Keratinocyte (primary cell): ENCODE data around the gene MSANTD1. TPM values are rescaled to one million over a fixed set of nuclear protein-coding genes. Genes with fewer than 3 reads are reported as not detected.

Source experiments
- DNase-seq: peaks from one replicate; pipeline ENCODE4 v3.0.0-alpha.2; 2011; ENCODE audit warnings: low read depth, missing footprints, low spot score
- FAIRE-seq: peaks from 2 replicates; lab custom pipeline; 2011; peaks lifted over from hg19 to GRCh38; lab: Jason Lieb, UNC
- H2AFZ ChIP-seq: 2 replicates; pipeline ENCODE4 v1.6.0; 2012; ENCODE audit warnings: low read length, control low read depth, inconsistent platforms; ENCODE audit not compliant: control insufficient read depth
- H3K27ac ChIP-seq: 2 replicates; pipeline ENCODE4 v1.5.1; 2011; ENCODE audit warnings: low read length; ENCODE audit not compliant: control insufficient read depth, insufficient read depth
- H3K27me3 ChIP-seq: 3 replicates; pipeline ENCODE4 v1.6.0; 2011; ENCODE audit warnings: low read length; ENCODE audit not compliant: control insufficient read depth, insufficient read depth; ENCODE audit errors: extremely low read depth
- H3K36me3 ChIP-seq, 2 experiments: 2 replicates in 1 of 2; 3 replicates in 1 of 2; pipeline ENCODE4 v1.5.1; 2011; ENCODE audit warnings: low read length in 2 of 2, mild to moderate bottlenecking in 1 of 2; ENCODE audit not compliant: control insufficient read depth in 2 of 2, insufficient read depth in 2 of 2; ENCODE audit errors: extremely low read depth in 1 of 2
- H3K4me1 ChIP-seq: 3 replicates; pipeline ENCODE4 v1.5.1; 2011; ENCODE audit warnings: low read length; ENCODE audit not compliant: control insufficient read depth, insufficient read depth; ENCODE audit errors: extremely low read depth
- H3K4me2 ChIP-seq: 3 replicates; pipeline ENCODE4 v1.6.0; 2011; ENCODE audit warnings: low read depth, low read length; ENCODE audit not compliant: control insufficient read depth, insufficient read depth; ENCODE audit errors: extremely low read depth
- H3K4me3 ChIP-seq, 3 experiments: fragments of 200-600 bp in 1 of 3; sonication (generic) in 1 of 3; 2 replicates in 2 of 3; 3 replicates in 1 of 3; pipeline ENCODE4 v1.5.1; 2011 to 2016; ENCODE audit warnings: low read length in 3 of 3, mild to moderate bottlenecking in 3 of 3, control low read depth in 2 of 3, inconsistent platforms in 1 of 3, low read depth in 1 of 3, mixed read lengths in 1 of 3, mixed run types in 1 of 3, moderate library complexity in 1 of 3; ENCODE audit not compliant: control insufficient read depth in 2 of 3, insufficient read depth in 2 of 3; ENCODE audit errors: extremely low read depth in 1 of 3
- H3K79me2 ChIP-seq: 2 replicates; pipeline ENCODE4 v1.6.0; 2012; ENCODE audit warnings: low read length; ENCODE audit not compliant: control insufficient read depth, insufficient read depth
- H3K9ac ChIP-seq: 3 replicates; pipeline ENCODE4 v1.6.0; 2011; ENCODE audit warnings: low read length; ENCODE audit not compliant: control insufficient read depth, insufficient read depth; ENCODE audit errors: extremely low read depth
- H3K9me1 ChIP-seq: 3 replicates; pipeline ENCODE4 v1.6.0; 2011; ENCODE audit warnings: low read length; ENCODE audit not compliant: control insufficient read depth, insufficient read depth; ENCODE audit errors: extremely low read depth
- H3K9me3 ChIP-seq: 2 replicates; pipeline ENCODE4 v1.5.1; 2012; ENCODE audit warnings: low read depth, low read length; ENCODE audit not compliant: control insufficient read depth
- H4K20me1 ChIP-seq: 3 replicates; pipeline ENCODE4 v1.6.0; 2011; ENCODE audit warnings: low read length; ENCODE audit not compliant: control insufficient read depth, insufficient read depth; ENCODE audit errors: extremely low read depth
- EZH2 ChIP-seq: IDR thresholded peaks from one replicate; pipeline ENCODE4 v1.6.1; 2012; ENCODE audit warnings: inconsistent platforms, mild to moderate bottlenecking, low read length, moderate library complexity
- dilution Hi-C: fragments of 300-500 bp; cut with MboI; formaldehyde crosslinking; loops from one replicate; pipeline ENCODE4 v1.7.0; 2020; ENCODE audit warnings: low sequenced_read_pairs; ENCODE audit not compliant: extremely low pct_ligation_motif_present
- polyA plus RNA-seq, 5 experiments: library from polyadenylated mRNA; depleted of rRNA in 3 of 5; stranded (reverse) in 3 of 5; stranded (forward) in 1 of 5; unstranded in 1 of 5; fragments of >200 nt; gene quantifications; 1 replicate in 1 of 5; 2 replicates in 3 of 5; 3 replicates in 1 of 5; pipeline versions ENCODE4 v1.2.1 to v1.2.3, GENCODE V29; 2011 to 2012; ENCODE audit warnings: missing spikeins in 2 of 5, low read depth in 1 of 5, low replicate concordance in 1 of 5
- TF ChIP-seq, protein P1 (sequence below), 3 experiments: IDR thresholded peaks in 1 of 3; conservative IDR thresholded peaks in 1 of 3; optimal IDR thresholded peaks in 1 of 3; 2 replicates in 2 of 3; 3 replicates in 1 of 3; pipeline versions ENCODE3 to v1.5.1; 2011; ENCODE audit warnings: low read length in 3 of 3, mild to moderate bottlenecking in 3 of 3, moderate library complexity in 2 of 3, control low read depth in 1 of 3, inconsistent platforms in 1 of 3; ENCODE audit not compliant: insufficient read depth in 2 of 3; ENCODE audit errors: extremely low read depth in 1 of 3

MSANTD1 gene
- polyA plus RNA-seq, 1 donor (not counting 4 experiments of a cell fraction or from before 2014, with no cell fraction given), result not detected

DNA sequence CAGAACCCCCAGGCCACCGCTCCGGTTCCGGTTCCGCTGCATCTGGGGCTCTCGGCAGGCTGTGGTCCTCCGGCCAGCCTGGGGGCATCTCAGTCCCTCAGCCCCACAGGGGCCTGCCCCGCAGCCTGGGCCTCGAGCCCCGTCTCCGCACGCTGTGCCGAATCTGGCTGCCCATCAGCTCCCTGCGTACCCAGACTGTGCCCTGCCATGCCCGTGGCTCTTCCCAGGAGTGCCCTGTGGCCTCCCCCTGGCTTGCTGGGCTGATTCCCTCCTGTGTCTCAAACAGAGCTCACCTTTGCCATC lies 830 bp upstream of the MSANTD1 start:
- FAIRE-seq (no peak), DNase-seq (no peak)
- TF ChIP-seq, protein P1, sequence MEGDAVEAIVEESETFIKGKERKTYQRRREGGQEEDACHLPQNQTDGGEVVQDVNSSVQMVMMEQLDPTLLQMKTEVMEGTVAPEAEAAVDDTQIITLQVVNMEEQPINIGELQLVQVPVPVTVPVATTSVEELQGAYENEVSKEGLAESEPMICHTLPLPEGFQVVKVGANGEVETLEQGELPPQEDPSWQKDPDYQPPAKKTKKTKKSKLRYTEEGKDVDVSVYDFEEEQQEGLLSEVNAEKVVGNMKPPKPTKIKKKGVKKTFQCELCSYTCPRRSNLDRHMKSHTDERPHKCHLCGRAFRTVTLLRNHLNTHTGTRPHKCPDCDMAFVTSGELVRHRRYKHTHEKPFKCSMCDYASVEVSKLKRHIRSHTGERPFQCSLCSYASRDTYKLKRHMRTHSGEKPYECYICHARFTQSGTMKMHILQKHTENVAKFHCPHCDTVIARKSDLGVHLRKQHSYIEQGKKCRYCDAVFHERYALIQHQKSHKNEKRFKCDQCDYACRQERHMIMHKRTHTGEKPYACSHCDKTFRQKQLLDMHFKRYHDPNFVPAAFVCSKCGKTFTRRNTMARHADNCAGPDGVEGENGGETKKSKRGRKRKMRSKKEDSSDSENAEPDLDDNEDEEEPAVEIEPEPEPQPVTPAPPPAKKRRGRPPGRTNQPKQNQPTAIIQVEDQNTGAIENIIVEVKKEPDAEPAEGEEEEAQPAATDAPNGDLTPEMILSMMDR (optimal IDR thresholded peaks at IDR 0.05 in 1 of 3, IDR thresholded peaks at IDR 0.05 in 1 of 3, conservative IDR thresholded peaks at IDR 0.05 in 1 of 3; ENCODE audit: extremely low read depth in 1 of 3, insufficient read depth in 2 of 3, low read length in 3 of 3), result no peak
- no peak for TF ChIP-seq EZH2
- Histone ChIP-seq H3K9me3 (no peaks in the 10 kb centered on the region), H3K4me1 (no peaks in the 10 kb centered on the region), H4K20me1 (no peaks in the 10 kb centered on the region), H3K4me2 (no peak overlapping the region), H3K36me3 (peaks cover 0 to 3% of the 10 kb centered on the region in 2 experiments), H3K27ac (no peak overlapping the region), H2AFZ (no peak overlapping the region), H3K79me2 (no peaks in the 10 kb centered on the region), H3K9ac (no peak overlapping the region), H3K4me3 (no peak overlapping the region), H3K27me3 (no peaks in the 10 kb centered on the region), H3K9me1 (no peaks in the 10 kb centered on the region)
- dilution Hi-C loops, result no loop called here

DNA sequence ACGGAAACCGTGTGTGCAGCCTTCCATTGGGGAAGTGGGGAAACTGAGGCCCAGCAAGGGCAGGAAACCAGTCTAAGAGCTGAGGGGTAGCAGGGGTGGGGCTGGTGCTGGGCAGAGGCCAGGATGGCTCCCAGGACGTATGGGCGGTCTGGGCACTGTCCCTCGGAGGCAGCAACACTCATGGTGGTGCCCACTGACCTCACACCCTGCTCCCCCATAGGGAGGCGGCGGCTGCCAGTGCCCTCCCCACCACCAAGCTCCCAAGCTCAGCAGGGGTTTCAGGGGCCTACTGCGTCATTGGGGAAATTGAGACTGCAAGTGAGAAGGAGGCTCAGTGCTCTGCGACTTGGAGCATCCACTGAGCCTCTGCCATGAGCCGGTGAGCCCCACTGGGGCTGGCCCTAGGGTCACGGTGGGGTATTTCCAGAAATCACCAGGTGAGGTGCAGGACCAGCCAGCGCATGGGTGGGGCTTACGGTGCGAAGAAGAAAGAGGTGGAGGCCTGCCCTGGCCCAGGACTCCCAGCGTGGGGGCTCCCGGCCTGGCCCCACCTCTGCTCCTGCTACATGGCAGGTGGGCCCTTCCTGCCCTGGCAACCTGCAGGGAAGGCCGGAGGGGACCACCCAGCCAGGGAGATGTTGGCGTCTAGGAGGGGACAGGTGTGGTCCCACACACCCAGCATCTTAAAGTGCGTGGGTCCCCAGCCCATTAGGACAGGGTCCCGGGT lies 915 bp downstream of the MSANTD1 start:
- no peak for FAIRE-seq
- dilution Hi-C loops, result no loop called here
- no peaks in the 10 kb centered on the region for H3K27me3 ChIP-seq
- H3K36me3 ChIP-seq, result no peaks in the 10 kb centered on the region
- H3K4me2 ChIP-seq, result no peak overlapping the region
- H3K27ac ChIP-seq, result no peak overlapping the region
- TF ChIP-seq EZH2, result no peak
- TF ChIP-seq, protein P1 (optimal IDR thresholded peaks at IDR 0.05 in 1 of 3, IDR thresholded peaks at IDR 0.05 in 1 of 3, conservative IDR thresholded peaks at IDR 0.05 in 1 of 3; ENCODE audit: extremely low read depth in 1 of 3, insufficient read depth in 2 of 3, low read length in 3 of 3), result no peak
- H3K79me2 ChIP-seq, result no peaks in the 10 kb centered on the region
- no peaks in the 10 kb centered on the region for H3K4me1 ChIP-seq
- no peak overlapping the region for H2AFZ ChIP-seq
- no peaks in the 10 kb centered on the region for H4K20me1 ChIP-seq
- no peak overlapping the region for H3K9ac ChIP-seq
- H3K4me3 ChIP-seq, result no peak overlapping the region
- no peak for DNase-seq
- no peaks in the 10 kb centered on the region for H3K9me3 ChIP-seq
- no peaks in the 10 kb centered on the region for H3K9me1 ChIP-seq
